MM.1S (cell line): Measurements from ENCODE around the gene EGFLAM.
"Not testable (repeated sequence)": the region's sequence is repeated elsewhere in the genome, so short reads cannot be mapped to it uniquely, and the experiment has no call there.

Experiments
- DNase-seq: peaks from one replicate; pipeline ENCODE4 v3.0.0-alpha.2; 2015
- H2AFZ ChIP-seq: fragments of 300-600 bp; sonication (generic); 2 replicates; pipeline ENCODE4 v1.6.0; 2016; ENCODE audit warnings: antibody characterized with exemption, low read length
- H3F3A ChIP-seq: fragments of 300-600 bp; sonication (generic); 2 replicates; pipeline ENCODE4 v1.6.1; 2016; ENCODE audit warnings: mild to moderate bottlenecking, antibody characterized with exemption, low read length, moderate library complexity, mixed read lengths; ENCODE audit not compliant: insufficient read depth
- H3K27ac ChIP-seq: fragments of 300-600 bp; sonication (generic); 2 replicates; pipeline ENCODE4 v1.5.1; 2016; ENCODE audit warnings: mild to moderate bottlenecking, low read length
- H3K27me3 ChIP-seq: fragments of 300-600 bp; sonication (generic); replicated peaks from 2 replicates; pipeline ENCODE4 v1.6.0; 2016; ENCODE audit warnings: low read length; ENCODE audit not compliant: insufficient read depth
- H3K36me3 ChIP-seq: fragments of 300-600 bp; sonication (generic); replicated peaks from 2 replicates; pipeline ENCODE4 v1.6.1; 2016; ENCODE audit warnings: mild to moderate bottlenecking, low read length, mixed read lengths; ENCODE audit not compliant: insufficient read depth
- H3K4me1 ChIP-seq: fragments of 300-600 bp; sonication (generic); 2 replicates; pipeline ENCODE4 v1.6.1; 2016; ENCODE audit warnings: low read length, mixed read lengths
- H3K4me2 ChIP-seq: fragments of 300-600 bp; sonication (generic); 2 replicates; pipeline ENCODE4 v1.6.0; 2016; ENCODE audit warnings: low read depth, low read length
- H3K4me3 ChIP-seq: fragments of 300-600 bp; sonication (generic); 2 replicates; pipeline ENCODE4 v1.5.1; 2016; ENCODE audit warnings: low read length, mixed read lengths
- H3K79me2 ChIP-seq: fragments of 300-600 bp; sonication (generic); 2 replicates; pipeline ENCODE4 v1.6.1; 2016; ENCODE audit warnings: mixed run types, low read length, mixed read lengths
- H3K9ac ChIP-seq: fragments of 300-600 bp; sonication (generic); 2 replicates; pipeline ENCODE4 v1.6.1; 2016; ENCODE audit warnings: low read length, mixed read lengths
- H3K9me2 ChIP-seq: fragments of 300-600 bp; sonication (generic); replicated peaks from 2 replicates; pipeline ENCODE4 v1.6.1; 2016; ENCODE audit warnings: mild to moderate bottlenecking, low read length, mixed read lengths; ENCODE audit not compliant: insufficient read depth
- H3K9me3 ChIP-seq: fragments of 300-600 bp; sonication (generic); replicated peaks from 2 replicates; pipeline ENCODE4 v1.6.1; 2016; ENCODE audit warnings: mild to moderate bottlenecking, low read length, mixed read lengths; ENCODE audit not compliant: insufficient read depth
- H4K20me1 ChIP-seq: fragments of 300-600 bp; sonication (generic); 2 replicates; pipeline ENCODE4 v1.6.1; 2016; ENCODE audit warnings: mild to moderate bottlenecking, low read length, moderate library complexity, mixed read lengths; ENCODE audit not compliant: insufficient read depth
- EZH2 ChIP-seq: fragments of 300-600 bp; sonication (generic); optimal IDR thresholded peaks from 2 replicates; pipeline ENCODE3; 2017; ENCODE audit warnings: low read depth, mild to moderate bottlenecking, antibody characterized with exemption, low read length, mixed read lengths
- EZH2phosphoT487 ChIP-seq: fragments of 300-600 bp; sonication (generic); IDR thresholded peaks from 2 replicates; pipeline ENCODE4 v1.6.1; 2018; ENCODE audit warnings: antibody characterized with exemption, low read length
- TF ChIP-seq, protein P1 (sequence below): fragments of 300-600 bp; sonication (generic); IDR thresholded peaks from 2 replicates; pipeline ENCODE4 v1.5.1; 2016; ENCODE audit warnings: antibody characterized with exemption, low read length, mixed read lengths

The EGFLAM gene

DNA sequence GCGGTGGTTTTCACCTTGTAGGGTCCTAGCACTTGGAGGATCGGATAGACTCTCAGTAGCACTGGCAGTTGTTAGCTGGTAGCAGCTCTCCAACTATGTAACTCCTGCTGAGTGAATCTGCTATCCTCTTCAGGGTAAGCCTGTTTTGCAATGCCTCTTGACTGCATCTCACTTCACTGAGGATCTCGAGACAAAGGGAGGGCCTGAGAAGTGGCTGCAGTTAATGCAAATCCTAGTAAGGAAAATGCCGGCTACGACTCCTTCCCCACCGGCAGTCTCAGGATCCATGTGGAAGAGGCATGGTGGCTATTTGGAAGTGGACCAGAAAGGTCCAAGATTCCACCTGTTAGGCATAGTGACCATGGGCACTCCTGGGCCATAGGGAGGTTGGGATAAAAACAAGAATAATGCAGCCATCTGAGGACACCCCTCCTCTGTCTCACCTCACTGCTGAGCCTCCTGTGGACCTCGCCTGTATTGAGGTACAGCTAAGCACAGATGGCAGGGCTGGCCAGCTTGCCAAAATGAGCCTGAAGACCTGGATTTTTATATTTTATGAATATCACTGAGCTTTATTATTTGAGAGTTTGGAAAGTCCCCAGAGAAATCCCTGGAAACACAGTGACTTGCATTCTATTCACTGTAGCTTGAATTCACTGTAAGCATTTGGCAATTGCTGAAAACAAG, 152.1 kb downstream of the EGFLAM start:
- Histone ChIP-seq H3K27ac (no peak overlapping the region), H2AFZ (no peak overlapping the region), H3K9ac (no peak overlapping the region), H3K4me2 (no peak overlapping the region), H3K79me2 (no peaks in the 10 kb centered on the region), H3K4me3 (no peak overlapping the region), H3K9me3 (no peaks in the 10 kb centered on the region), H3K36me3 (no peaks in the 10 kb centered on the region), H3K27me3 (no peaks in the 10 kb centered on the region), H4K20me1 (no peaks in the 10 kb centered on the region), H3F3A (no peaks in the 10 kb centered on the region), H3K4me1 (no peaks in the 10 kb centered on the region), H3K9me2 (no peaks in the 10 kb centered on the region)
- TF ChIP-seq EZH2phosphoT487 (no peak), EZH2 (no peak)
- TF ChIP-seq, protein P1, sequence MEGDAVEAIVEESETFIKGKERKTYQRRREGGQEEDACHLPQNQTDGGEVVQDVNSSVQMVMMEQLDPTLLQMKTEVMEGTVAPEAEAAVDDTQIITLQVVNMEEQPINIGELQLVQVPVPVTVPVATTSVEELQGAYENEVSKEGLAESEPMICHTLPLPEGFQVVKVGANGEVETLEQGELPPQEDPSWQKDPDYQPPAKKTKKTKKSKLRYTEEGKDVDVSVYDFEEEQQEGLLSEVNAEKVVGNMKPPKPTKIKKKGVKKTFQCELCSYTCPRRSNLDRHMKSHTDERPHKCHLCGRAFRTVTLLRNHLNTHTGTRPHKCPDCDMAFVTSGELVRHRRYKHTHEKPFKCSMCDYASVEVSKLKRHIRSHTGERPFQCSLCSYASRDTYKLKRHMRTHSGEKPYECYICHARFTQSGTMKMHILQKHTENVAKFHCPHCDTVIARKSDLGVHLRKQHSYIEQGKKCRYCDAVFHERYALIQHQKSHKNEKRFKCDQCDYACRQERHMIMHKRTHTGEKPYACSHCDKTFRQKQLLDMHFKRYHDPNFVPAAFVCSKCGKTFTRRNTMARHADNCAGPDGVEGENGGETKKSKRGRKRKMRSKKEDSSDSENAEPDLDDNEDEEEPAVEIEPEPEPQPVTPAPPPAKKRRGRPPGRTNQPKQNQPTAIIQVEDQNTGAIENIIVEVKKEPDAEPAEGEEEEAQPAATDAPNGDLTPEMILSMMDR: no peak
- no peak for DNase-seq

DNA sequence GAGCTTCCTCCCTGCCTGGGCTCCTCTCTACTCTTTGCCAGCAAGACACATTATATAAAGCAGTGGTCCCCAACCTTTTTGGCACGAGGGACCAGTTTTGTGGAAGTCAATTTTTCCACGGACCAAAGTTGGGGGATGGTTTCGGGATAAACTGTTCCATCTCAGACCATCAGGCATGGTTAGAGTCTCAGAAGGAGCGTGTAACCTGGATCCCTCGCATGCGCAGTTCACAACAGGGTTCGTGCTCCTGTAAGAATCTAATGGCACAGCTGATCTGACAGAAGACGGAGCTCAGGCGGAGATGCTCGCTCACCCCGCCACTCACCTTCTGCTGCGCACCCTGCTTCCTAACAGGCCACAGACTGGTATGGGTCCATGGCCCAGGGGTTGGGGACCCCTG, 155.3 kb downstream of the EGFLAM start:
- H3K9me3 ChIP-seq: no peaks in the 10 kb centered on the region
- DNase-seq: no peak
- H3K4me3 ChIP-seq: no peak overlapping the region
- H3K9ac ChIP-seq: no peak overlapping the region
- no peaks in the 10 kb centered on the region for H3K4me1 ChIP-seq
- no peaks in the 10 kb centered on the region for H3K27me3 ChIP-seq
- H3K27ac ChIP-seq: no peak overlapping the region
- H2AFZ ChIP-seq: no peak overlapping the region
- no peaks in the 10 kb centered on the region for H3K36me3 ChIP-seq
- H3K9me2 ChIP-seq: no peaks in the 10 kb centered on the region
- no peak overlapping the region for H3K4me2 ChIP-seq
- no peaks in the 10 kb centered on the region for H3F3A ChIP-seq
- H3K79me2 ChIP-seq: no peaks in the 10 kb centered on the region
- no peak for TF ChIP-seq EZH2phosphoT487
- TF ChIP-seq, protein P1: no peak
- no peaks in the 10 kb centered on the region for H4K20me1 ChIP-seq

DNA sequence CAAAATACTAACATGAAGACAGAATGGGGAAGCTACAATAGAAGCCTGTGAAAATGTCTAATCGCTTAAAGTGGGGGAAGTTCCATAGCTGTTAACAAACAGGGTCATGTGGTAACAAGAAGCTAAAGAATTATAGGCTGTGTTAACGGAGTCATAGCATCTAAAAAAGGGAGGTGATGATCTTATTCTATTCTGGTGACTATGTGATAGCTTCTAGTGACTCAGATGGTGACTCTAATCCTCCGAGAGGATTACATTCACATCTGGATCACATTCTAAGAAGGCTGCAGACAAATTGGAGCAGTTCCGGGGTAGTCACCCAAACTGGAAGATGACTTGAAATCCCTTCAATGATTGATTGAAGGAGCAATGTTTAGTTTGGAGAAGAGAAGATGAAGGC, 156.0 kb downstream of the EGFLAM start:
- Histone ChIP-seq H3K9ac (no peak overlapping the region), H3K27ac (no peak overlapping the region), H3K27me3 (no peaks in the 10 kb centered on the region), H3K36me3 (no peaks in the 10 kb centered on the region), H3K79me2 (no peaks in the 10 kb centered on the region), H2AFZ (no peak overlapping the region), H4K20me1 (no peaks in the 10 kb centered on the region), H3K4me3 (no peak overlapping the region), H3K9me2 (no peaks in the 10 kb centered on the region), H3F3A (no peaks in the 10 kb centered on the region), H3K4me1 (no peaks in the 10 kb centered on the region), H3K9me3 (no peaks in the 10 kb centered on the region), H3K4me2 (no peak overlapping the region)
- TF ChIP-seq EZH2phosphoT487: no peak
- TF ChIP-seq EZH2: no peak
- TF ChIP-seq, protein P1: no peak
- no peak for DNase-seq

DNA sequence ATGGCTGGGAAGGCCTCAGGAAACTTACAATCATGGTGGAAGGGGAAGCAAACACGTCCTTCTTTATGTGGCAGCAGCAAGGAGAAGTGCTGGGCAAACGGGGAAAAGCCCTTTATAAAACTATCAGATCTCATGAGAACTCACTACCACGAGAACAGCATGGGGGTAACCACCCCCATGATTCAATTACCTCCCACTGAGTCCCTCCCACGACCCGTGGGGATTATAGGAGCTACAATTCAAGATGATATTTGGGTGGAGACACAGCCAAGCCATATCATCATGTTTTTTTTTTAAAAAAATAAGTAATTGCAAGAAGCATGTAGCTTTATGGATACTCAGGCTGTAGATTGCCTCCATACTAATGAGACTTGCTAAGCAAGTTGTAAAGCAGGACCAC, 157.4 kb downstream of the EGFLAM start:
- H3K79me2 ChIP-seq, H3K4me3 ChIP-seq, H2AFZ ChIP-seq, H3K27ac ChIP-seq, H3K9me3 ChIP-seq, H3K4me1 ChIP-seq, DNase-seq, H3K9me2 ChIP-seq, H3K27me3 ChIP-seq, H3K9ac ChIP-seq, H4K20me1 ChIP-seq, H3K4me2 ChIP-seq, H3K36me3 ChIP-seq, H3F3A ChIP-seq: not testable (repeated sequence)
